Measurements from ENCODE around the gene SMCO1.
"Not testable (repeated sequence)": the region's sequence is repeated elsewhere in the genome, so short reads cannot be mapped to it uniquely, and the experiment has no call there.

SMCO1 gene, protein sequence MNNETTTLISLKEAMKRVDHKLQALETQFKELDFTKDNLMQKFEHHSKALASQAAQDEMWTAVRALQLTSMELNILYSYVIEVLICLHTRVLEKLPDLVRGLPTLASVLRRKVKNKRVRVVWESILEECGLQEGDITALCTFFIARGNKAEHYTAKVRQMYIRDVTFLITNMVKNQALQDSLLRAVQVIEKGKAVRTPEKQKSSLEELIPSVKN

DNA sequence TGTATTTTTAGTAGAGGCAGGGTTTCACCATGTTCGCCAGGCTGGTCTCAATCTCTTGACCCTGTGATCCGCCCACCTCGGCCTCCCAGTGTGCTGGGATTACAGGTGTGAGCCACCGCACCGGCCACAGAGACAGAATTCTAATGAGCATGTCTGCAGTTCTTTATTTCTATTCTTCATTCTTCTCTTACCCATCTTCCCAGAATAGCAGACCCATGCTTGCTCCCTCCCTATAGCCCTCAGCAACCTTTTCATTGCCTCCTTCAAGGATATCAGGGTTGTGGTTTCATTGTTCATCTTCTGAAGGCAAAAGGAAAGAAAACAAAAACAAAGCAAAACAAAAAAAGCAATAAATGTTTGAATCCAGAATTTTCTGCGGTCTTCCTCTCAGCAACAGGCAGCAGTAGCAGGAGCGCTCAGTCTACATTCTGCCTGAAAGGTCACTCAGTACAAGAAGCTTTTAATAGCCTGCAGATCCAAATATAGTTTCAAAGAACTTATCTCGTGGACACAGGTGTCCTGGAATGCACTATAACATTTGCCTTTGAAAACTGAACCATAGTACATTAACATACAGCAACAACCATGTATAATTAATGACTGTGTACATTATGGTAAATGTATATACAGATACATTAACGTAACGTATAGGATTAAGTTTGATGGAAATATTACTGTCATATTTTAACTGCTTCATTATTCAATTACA, at the start of gene SMCO1:
Gene SMCO1, minus strand, starts transcription at position 434 of the 709 bp plus-strand sequence. Its CDS starts 137 bp downstream, at position 297.
- DNase-seq (ENCODE audit: low read depth, low spot score) = no peak

- DNase-seq (ENCODE audit: low read depth, low spot score) = no peak
Measured at GRCh38 chr3:196563721-196564225, 48.6 kb upstream of the SMCO1 start.

DNA sequence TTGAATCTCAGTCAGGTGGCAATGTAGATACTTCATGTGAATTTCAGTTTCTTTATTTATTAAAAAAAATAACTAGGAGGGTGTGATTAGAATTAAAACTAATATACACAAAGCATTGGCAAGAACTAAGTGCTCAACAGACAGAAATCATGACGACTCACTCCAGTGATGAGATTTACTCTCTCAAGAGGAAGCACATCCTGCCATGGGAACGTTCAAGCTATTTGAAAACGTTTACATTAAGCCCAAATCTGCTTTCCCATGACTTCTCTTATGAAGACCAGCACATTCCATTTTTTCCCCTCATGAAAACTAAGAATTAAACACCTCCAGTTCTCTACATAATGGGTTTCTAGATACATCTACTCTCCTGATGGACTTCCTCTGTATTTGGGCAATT, 44.7 kb upstream of the SMCO1 start:
- no peak for DNase-seq (ENCODE audit: low read depth, low spot score)

GRCh38 chr3:196558476-196558875, 43.3 kb upstream of the SMCO1 start:
- no peak for DNase-seq (ENCODE audit: low read depth, low spot score)

- no peak for DNase-seq (ENCODE audit: low read depth, low spot score)
Measured at GRCh38 chr3:196557236-196557635, 42.1 kb upstream of the SMCO1 start.

- no peak for DNase-seq (ENCODE audit: low read depth, low spot score)
Measured at GRCh38 chr3:196555295-196555694, 40.1 kb upstream of the SMCO1 start.

- no peak for DNase-seq (ENCODE audit: low read depth, low spot score)
Measured at GRCh38 chr3:196554205-196554604, 39.1 kb upstream of the SMCO1 start.

- DNase-seq (ENCODE audit: low read depth, low spot score) = no peak
Measured at GRCh38 chr3:196553551-196553950, 38.4 kb upstream of the SMCO1 start.

GRCh38 chr3:196552253-196552652, 37.1 kb upstream of the SMCO1 start:
- no peak for DNase-seq (ENCODE audit: low read depth, low spot score)

DNA sequence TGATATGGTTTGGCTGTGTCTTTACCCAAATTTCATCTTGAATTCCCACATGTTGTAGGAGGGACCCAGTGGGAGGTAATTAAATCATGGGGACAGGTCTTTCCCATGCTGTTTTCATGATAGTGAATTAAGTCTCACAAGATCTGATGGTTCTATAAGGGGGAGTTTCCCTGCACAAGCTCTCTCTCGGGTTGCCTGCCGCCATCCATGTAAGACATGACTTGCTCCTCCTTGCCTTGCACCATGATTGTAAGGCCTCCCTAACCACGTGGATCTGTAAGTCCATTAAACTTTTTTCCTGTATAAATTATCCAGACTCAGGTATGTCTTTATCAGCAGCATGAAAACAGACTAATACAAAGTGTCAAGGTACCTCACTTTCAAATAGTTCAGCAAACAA, 35.0 kb upstream of the SMCO1 start:
- not testable (repeated sequence) for DNase-seq (ENCODE audit: low read depth, low spot score)

DNA sequence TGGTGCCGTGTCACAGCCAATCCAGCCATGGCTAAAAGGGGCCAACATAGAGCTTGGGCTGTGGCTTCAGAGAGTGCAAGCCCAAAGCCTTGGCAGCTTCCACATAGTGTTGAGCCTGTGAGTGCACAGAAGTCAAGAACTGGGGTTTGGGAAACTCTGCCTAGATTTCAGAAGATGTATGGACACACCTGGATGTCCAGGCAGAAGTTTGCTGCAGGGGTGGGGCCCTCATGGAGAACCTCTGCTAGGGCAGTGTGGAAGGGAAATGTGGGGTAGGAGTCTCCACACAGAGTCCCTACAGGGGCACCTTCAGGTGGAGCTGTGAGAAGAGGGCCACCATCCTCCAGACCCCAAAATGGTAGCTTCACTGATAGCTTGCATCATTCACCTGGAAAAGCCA, 34.2 kb upstream of the SMCO1 start:
- not testable (repeated sequence) for DNase-seq (ENCODE audit: low read depth, low spot score)

DNA sequence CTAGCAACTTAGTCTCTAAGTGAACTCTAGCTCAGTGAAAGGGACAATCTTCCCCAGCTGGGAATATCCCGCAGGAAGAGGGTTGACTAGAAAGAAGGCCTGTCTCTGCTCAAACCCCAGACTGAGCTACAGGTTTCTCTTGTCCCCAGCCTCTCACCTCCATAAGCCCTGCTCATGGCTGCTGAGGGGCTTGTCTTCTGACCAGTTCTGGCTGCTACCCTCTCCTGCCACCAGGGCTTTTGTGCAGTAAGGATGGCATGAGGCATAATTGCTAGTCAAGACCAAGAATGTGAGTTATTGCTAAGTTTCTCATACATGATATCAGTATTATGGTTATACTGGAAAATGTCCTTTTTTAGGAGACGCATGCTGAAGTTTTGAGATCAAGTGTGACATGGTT, 31.9 kb upstream of the SMCO1 start:
- no peak for DNase-seq (ENCODE audit: low read depth, low spot score)

DNA sequence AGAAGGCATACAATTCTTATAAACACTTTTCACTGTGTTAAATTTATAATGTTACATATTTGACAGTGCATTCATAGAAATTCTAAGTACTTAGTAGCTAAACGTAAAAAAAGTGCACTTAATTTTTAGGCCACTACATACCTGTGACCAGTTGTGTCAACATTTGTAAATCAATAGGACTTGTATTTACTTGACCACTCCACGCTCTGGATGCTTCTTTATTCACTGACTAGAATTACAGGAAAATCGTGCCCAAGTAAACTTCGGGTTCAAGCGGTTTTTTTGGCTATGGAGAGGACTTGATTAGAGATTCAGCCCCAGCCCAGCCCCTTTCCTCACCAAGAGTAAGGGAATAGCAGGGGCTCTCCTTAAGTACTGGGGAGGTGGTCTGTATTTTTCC, 31.4 kb upstream of the SMCO1 start:
- no peak for DNase-seq (ENCODE audit: low read depth, low spot score)

DNA sequence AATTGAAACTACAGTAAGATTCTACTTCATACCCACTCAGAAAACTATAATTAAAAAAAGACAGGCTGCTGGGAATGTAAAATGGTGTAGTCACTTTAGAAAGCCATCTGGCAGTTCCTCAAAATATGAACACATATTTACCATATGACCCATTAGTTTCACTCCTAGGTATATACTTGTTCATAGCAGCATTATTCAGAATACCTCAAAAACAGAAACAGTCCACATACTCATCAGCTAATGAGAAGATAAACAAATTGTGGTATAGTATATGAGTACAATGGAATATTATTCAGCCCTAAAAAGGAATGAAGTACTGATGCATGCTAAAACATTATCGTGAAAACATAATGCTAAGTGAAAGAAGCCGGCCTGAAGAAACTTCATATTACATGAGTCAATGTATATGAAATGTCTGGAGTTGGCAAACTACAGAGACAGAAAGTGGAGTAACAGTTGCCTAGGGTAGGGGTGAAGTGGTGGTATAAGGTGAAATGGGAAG, 29.4 kb upstream of the SMCO1 start:
- DNase-seq (ENCODE audit: low read depth, low spot score) = no peak

- no peak for DNase-seq (ENCODE audit: low read depth, low spot score)
Measured at GRCh38 chr3:196541684-196542445, 26.7 kb upstream of the SMCO1 start.

DNA sequence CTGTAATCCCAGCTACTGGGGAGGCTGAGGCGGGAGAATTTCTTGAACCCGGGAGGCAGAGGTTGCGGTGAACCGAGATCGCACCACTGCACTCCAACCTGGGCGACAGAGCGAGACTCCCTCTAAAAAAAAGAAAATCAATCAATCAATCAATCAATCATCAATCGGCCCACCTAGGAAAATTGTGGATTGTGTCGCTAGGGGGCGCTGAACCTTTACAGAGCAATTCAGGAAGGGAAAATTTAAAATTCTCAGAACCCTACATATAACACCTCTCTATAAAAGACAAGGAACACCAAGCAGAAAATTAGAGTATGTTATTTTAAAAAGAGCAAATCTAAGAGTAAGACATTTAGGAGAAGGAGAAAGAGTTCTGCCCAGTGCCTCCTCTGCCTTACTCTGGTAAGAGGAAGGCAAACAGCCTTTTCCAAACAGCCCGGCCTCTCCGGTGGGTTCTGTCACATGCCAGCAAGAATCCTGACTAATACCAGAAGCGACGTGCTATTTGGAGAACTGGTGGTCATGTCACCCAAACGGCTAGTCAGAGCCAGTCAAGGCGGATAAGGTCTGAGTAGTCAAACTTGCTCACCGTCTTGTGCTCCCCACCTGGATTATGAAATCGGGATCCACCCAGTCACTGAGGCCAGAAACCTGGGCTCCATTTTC, 22.3 kb upstream of the SMCO1 start:
- DNase-seq (ENCODE audit: low read depth, low spot score) = no peak

- DNase-seq (ENCODE audit: low read depth, low spot score) = no peak
Measured at GRCh38 chr3:196533260-196533681, 18.1 kb upstream of the SMCO1 start.

GRCh38 chr3:196531418-196531817, 16.3 kb upstream of the SMCO1 start:
- no peak for DNase-seq (ENCODE audit: low read depth, low spot score)

DNA sequence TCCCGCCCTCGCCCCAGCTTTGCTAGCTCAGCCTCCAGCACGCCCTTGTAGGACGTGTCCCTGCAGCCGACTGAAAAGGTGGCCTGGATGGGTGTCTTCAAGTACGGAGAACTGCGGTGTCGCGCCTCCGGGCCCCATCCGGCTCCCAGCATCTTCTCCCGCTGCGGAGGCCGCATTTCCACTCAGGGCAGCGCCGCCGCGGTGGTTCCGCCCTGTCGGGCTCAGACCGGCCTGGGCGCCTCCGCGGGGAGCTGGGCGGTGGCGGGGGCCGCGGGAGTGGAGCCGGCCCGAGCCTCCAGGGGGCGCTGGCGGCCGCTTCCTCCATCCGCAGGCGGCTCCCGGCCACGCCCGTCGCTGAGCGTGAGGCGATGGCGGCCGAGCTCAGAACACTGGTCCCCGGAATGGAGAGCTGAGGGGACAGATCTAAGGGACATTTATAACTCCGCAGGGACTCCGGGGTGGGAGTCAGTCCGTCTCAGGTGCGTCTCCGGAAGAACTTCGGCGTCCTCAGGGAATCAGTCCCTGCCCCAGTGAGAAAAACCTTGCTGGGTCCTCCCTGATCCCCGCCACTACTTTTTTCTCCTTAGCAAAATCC, 13.6 kb upstream of the SMCO1 start:
- peak; percentile 23 for DNase-seq (ENCODE audit: low read depth, low spot score)

DNA sequence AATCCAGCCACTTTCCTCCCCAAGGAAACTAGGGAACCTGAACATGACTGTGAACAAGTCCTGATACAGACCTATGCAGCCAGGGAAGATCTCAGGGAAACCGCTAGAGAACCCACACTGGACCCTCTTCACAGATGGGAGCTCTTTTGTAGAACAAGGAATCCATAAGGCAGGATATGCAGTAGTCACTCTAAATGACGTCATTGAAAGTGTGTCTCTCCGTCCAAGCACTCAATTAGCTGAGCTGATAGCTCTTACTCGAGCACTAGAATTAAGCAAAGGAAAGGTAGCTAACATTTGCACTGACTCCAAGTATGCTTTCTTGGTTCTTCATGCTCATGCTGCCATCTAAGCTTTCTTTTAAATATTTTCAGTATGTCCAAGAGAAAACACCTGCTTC, 10.0 kb upstream of the SMCO1 start:
- DNase-seq (ENCODE audit: low read depth, low spot score) = no peak

DNA sequence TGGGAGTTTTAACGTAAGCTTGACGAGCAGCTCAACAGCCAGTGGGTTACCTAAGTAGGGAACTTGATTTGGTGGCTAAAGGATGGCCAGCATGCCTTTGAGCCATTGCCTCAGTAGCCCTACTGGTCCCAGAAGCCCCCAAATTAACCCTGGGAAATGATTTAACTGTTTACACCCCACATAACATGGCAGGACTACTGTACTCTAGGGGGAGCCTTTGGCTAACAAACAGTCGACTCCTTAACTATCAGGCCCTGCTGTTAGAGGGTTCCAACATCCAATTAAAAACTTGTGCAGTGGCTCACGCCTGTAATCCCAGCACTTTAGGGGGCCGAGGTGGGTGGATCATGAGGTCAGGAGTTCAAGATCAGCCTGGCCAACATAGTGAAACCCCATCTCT, 9.4 kb upstream of the SMCO1 start:
- DNase-seq (ENCODE audit: low read depth, low spot score) = no peak
